Gastrocnemius medialis (tissue), 4 donors: ENCODE results near the gene CDCA8.

Source experiments
- POLR2A ChIP-seq, 2 donors: fragments of 450-650 bp; IDR thresholded peaks; one replicate each; pipeline ENCODE4 v1.6.1; 2017; ENCODE audit warnings: antibody characterized with exemption in 2 of 2, mild to moderate bottlenecking in 2 of 2, moderate library complexity in 2 of 2
- TF ChIP-seq, protein P1 (sequence below), 5 experiments: fragments of 450-650 bp in 3 of 5; fragments of 200-600 bp in 2 of 5; sonication (generic) in 2 of 5; IDR thresholded peaks in 4 of 5; conservative IDR thresholded peaks in 1 of 5; 1 replicate in 4 of 5; 2 replicates in 1 of 5; pipeline ENCODE4 v1.5.1; 2016 to 2019; ENCODE audit warnings: antibody characterized with exemption in 5 of 5, mild to moderate bottlenecking in 3 of 5, moderate library complexity in 3 of 5

DNA sequence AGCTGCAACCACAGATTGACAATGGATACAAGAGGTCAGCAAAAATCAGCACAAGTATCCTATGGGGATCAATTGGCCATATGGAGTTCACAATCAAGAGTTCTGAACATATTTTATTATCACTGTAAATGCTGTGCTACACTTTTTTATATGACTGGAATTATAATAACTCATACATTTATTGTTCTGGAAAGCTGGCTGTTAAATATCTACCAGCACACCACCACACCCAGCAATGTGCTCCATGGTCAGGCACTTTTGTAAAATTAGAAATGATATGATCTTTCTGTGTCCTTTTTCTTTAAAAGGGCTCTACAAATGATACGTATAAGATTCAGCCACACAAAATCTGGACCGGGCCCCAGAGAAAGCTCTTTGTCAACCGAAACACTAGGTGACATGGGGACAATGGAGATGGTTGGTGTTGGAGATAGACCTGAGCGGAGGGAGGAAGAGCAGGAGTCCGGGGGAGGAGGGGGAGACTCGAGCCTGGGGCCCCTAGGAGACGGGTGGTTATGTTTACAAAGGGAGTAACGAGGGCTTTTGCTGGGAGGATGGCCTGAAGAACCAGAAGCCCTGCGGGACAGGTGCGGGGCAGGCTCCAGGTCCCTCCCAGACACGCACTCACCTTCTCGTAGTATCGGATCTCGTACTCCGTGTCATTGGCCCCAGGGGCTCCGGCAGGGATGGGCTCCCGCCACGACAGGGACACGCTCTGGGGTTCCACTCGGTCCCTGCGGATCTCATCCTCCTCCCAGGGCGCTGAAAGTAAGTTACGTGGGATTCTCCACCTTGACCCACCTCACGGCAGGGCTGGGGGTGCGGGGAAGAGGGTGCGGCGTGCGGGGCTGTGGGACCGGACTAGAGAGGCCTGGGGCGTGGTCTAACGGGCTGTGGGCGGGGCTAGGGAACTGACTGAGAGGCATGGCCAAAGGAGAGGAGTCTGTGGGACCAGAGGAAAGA is 42.6 kb downstream of the CDCA8 start:
- TF ChIP-seq, protein P1, sequence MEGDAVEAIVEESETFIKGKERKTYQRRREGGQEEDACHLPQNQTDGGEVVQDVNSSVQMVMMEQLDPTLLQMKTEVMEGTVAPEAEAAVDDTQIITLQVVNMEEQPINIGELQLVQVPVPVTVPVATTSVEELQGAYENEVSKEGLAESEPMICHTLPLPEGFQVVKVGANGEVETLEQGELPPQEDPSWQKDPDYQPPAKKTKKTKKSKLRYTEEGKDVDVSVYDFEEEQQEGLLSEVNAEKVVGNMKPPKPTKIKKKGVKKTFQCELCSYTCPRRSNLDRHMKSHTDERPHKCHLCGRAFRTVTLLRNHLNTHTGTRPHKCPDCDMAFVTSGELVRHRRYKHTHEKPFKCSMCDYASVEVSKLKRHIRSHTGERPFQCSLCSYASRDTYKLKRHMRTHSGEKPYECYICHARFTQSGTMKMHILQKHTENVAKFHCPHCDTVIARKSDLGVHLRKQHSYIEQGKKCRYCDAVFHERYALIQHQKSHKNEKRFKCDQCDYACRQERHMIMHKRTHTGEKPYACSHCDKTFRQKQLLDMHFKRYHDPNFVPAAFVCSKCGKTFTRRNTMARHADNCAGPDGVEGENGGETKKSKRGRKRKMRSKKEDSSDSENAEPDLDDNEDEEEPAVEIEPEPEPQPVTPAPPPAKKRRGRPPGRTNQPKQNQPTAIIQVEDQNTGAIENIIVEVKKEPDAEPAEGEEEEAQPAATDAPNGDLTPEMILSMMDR (IDR thresholded peaks at IDR 0.05 in 4 of 5, conservative IDR thresholded peaks at IDR 0.05 in 1 of 5) = no peak
- no peak for TF ChIP-seq POLR2A (IDR thresholded peaks at IDR 0.05)
